Ecto neural progenitor cell (in vitro differentiated cells): ENCODE data around the gene TSNAXIP1.
A peak's percentile ranks its signal among the peaks of the same experiment; 100 is the strongest.

ENCODE experiments used
- DNase-seq: peaks from one replicate; pipeline ENCODE4 v3.0.0-alpha.2; 2018; ENCODE audit warnings: low spot score

The TSNAXIP1 gene

GRCh38 chr16:67783353-67783725 lies 23.4 kb upstream of the TSNAXIP1 start:
- DNase-seq, result no peak

GRCh38 chr16:67786491-67786890 lies 20.2 kb upstream of the TSNAXIP1 start:
- no peak for DNase-seq

GRCh38 chr16:67790071-67790470 lies 16.6 kb upstream of the TSNAXIP1 start:
- no peak for DNase-seq

- no peak for DNase-seq
Observed at GRCh38 chr16:67796099-67796718, 10.5 kb upstream of the TSNAXIP1 start.

DNA sequence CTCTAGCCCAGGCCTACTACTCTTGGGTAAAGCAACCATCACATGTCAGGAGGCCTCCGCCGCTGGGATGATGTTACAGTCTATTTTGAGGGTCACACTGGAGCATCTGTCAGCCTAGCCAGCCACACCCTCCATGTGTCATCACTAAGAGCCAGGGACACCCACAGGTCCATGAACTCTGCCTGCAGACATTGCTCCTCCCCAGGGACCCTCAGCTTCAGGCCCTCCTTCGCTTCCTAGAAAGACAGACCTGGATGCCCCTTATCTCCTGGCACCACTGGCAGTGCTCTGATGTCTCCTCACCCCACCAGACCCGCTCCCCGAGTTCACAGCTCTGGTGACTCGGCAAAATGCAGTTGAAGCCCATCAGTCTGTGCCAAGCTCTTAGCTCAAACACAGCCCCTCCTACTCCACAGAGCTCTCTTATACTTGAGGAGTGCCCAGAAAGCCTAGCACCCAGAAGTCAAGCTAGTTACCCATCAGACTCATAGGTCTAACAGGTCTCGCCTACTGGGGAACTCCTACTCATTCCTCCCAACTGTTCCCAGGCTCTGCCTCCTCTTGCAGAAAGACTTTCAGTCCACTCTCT lies 6.3 kb upstream of the TSNAXIP1 start:
- no peak for DNase-seq

- no peak for DNase-seq
Observed at GRCh38 chr16:67801241-67801640, 5.4 kb upstream of the TSNAXIP1 start.

GRCh38 chr16:67801883-67802282 lies 4.8 kb upstream of the TSNAXIP1 start:
- no peak for DNase-seq

- DNase-seq, result no peak
Observed at GRCh38 chr16:67803894-67804293, 2.8 kb upstream of the TSNAXIP1 start.

DNA sequence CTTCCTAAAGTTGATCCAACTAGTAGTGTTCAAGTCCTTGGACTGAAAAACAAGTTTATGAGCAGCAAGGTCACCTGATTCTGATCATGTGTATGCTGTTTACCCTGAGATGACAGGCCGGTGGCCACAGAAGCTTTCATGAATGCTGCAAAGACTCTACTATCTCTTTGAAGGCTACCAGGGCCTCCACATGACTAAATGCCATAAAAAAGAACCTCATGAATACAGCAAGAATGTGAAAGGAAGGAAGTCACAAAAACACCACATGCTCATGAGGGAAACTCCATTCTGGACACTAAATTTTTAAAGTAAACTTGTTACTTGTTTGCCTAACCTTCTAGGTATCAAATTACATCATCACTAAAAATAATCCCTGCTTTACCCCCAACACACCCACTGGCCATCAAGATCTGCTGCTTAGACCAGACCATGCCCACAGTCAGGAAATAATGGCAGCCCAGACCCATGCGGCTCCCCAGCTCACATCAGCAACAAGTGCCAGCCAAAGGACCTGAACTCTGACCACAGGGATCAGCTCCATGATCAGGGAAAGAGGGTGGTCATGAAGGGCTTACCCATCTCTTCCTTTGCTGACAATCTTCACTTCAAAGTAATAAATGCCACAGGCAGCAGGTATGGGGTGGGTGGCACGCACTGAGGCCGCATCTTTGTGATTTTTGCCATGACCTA lies 1.7 kb upstream of the TSNAXIP1 start:
- DNase-seq, result no peak

DNA sequence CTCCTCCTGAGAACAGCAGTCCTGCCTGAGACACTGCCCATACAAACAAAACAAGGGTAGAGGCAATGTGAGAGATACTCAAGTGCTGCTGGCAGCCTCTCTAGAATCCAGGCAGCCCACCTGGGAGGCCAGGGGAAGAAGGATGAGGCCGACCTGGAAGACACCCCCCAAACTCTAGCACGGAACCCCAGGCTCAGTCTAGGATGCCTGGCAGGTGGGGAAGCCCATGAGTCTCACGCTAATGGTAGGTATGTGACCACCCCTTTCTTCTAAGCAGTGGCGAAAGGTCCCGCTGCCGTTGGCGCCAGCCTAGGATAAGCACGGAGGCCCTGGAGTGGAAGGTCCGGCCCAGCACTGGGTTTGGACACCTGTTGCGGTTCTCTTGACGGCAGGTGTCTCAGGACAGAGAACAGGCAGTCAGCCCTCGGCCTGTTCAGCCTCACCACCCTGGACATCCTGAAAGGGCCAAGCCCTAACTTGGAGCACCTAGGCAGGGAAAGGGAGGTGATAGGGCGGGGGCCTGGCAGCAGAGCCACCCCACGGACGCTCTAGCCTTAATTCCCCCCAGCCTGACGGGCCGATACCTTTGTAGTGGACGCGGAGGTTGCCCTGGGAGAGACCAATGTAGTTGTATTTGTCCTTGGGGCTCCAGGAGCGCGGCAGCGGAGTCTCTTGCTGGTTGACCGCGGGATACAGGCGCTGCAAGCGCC lies 816 bp upstream of the TSNAXIP1 start:
- DNase-seq, result no peak

- DNase-seq, result no peak
Observed at GRCh38 chr16:67807148-67807682, 526 bp downstream of the TSNAXIP1 start.

DNA sequence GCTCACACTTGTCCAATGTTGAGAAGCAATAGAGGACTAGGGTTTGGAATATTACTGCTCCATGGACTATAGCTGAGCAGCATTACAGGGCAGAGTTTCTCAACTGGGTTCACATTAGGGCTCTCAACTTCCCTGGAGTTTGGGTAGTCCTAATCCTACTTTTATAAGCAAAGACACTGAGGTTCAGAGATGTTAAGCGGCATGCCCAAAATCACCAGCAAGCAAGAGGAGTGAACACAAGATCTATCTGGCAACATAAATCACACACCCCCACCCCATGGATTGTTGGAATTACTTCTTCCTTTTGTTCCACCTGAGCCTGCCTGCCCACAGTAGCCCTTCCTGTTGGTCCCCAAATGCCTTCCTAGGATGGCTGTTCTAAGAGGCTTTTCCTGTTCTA lies 5.2 kb downstream of the TSNAXIP1 start:
- no peak for DNase-seq

GRCh38 chr16:67814567-67814966 lies 7.9 kb downstream of the TSNAXIP1 start:
- no peak for DNase-seq

- DNase-seq, result no peak
Observed at GRCh38 chr16:67820608-67821259, 14.0 kb downstream of the TSNAXIP1 start.

GRCh38 chr16:67822511-67822910 lies 15.8 kb downstream of the TSNAXIP1 start:
- DNase-seq, result no peak

GRCh38 chr16:67825119-67825518 lies 18.4 kb downstream of the TSNAXIP1 start:
- no peak for DNase-seq

DNA sequence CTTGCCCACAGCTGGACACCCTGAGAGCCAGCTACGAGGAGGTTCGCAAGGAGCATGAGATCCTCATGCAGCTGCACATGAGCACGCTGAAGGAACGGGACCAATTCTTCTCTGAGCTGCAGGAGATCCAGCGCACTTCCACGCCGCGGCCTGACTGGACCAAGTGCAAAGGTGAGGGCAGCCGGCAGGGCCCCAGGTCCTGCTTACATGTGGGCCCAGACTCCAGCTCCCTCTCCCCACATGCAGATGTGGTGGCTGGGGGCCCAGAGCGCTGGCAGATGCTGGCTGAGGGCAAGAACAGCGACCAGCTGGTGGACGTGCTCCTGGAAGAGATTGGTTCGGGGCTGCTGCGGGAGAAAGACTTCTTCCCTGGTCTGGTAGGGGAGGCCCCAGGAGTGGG lies 19.2 kb downstream of the TSNAXIP1 start:
- DNase-seq, result no peak

- DNase-seq, result no peak
Observed at GRCh38 chr16:67828651-67829050, 22.0 kb downstream of the TSNAXIP1 start.

- no peak for DNase-seq
Observed at GRCh38 chr16:67833030-67833414, 26.3 kb downstream of the TSNAXIP1 start.

- DNase-seq, result peak; percentile 97
Observed at GRCh38 chr16:67833415-67834241, 26.9 kb downstream of the TSNAXIP1 start.

GRCh38 chr16:67834242-67834614 lies 27.5 kb downstream of the TSNAXIP1 start:
- DNase-seq, result no peak
